Measurements from ENCODE around the gene FAU.

Gene FAU

DNA sequence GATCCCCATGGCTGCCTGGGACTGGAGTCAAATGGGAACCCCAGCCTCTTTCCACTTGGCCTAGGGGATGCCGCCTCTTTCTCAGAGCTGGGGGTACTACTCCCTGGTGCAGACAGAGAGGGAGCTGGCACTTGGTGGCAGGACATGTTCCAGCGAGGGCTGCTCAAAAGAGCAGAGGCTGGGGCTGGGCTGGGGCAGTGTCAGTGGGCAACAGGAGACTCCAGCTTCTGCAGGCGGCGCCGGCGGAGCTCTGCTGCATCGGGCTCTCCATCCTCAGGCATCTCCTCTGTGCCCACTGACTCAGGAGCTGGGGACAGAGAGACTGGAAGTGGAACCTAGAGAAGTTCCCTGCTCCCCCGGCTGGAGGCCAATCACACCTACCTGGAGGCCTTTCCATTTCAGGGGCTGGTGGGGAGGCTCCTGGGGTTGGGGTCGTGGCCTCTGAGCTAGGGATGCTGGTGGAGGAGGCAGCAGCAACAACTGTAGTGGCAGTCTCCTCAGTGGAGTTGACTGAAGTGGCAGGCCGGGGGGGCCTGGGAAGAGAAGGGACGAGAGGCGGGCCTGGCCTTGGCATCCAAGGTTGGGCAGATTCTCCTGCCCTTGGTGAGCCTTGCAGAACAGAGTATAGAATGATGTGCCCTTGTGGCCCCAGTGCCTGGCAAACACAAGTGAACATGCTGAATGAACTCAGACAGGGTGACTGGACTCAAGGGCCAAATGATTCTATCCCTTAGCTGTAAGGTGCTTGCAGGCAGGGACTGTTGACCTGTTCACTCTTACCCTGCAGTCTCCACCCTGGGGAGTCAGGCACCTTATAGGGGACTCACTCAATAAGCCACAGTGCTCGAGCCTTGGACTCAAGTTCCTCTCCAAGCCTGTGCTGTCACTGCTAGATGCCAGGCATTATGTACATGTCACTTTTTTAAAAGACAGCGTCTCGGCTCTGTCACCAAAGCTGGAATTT lies 6.5 kb upstream of the FAU start:
- DNase-seq (ENCODE audit: low spot score), result no peak
- in situ Hi-C loops (cut with MboI; ENCODE audit: low pct_unique_long_range_greater_than_20kb, low sequenced_read_pairs, unreplicated experiment), result no loop called here
- TF ChIP-seq, protein P1, sequence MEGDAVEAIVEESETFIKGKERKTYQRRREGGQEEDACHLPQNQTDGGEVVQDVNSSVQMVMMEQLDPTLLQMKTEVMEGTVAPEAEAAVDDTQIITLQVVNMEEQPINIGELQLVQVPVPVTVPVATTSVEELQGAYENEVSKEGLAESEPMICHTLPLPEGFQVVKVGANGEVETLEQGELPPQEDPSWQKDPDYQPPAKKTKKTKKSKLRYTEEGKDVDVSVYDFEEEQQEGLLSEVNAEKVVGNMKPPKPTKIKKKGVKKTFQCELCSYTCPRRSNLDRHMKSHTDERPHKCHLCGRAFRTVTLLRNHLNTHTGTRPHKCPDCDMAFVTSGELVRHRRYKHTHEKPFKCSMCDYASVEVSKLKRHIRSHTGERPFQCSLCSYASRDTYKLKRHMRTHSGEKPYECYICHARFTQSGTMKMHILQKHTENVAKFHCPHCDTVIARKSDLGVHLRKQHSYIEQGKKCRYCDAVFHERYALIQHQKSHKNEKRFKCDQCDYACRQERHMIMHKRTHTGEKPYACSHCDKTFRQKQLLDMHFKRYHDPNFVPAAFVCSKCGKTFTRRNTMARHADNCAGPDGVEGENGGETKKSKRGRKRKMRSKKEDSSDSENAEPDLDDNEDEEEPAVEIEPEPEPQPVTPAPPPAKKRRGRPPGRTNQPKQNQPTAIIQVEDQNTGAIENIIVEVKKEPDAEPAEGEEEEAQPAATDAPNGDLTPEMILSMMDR (IDR thresholded peaks at IDR 0.05; ENCODE audit: extremely low read depth, insufficient read depth, missing control alignments), result no peak

DNA sequence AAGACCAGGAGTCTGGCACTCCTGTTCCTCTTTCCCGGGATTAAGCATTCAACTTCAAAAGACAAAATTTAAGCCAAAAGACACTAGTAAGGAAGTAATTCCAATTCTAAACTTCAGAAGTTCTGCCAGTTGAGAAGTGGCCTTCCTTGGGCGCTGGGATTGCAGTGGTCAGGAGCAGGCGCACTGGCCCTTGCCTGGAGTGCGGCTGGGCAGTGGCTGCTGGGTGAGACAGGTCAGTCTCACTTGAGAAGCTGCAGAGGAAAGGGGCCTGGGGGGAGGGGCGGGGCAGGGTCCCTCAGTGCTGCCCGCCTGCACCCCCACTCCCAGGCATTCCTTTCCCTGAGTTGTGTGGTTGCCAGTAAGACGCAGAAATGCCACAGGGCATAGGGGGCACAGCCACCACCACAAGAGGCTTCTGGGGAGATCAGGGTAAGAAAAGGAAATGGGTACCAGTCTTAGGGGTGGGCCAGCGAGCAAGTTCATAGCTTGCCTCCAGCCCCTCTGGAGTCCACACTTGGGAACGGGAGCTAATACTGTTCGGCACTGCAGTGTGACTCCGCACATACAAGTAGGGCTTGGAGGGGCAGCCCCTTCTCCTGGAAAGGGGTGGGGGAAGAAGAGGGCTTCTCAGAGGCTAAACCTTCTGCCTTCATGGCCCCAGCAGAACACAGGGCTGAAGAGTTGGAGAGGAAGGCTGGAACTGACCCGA lies 5.7 kb upstream of the FAU start:
- in situ Hi-C loops (cut with MboI; ENCODE audit: low pct_unique_long_range_greater_than_20kb, low sequenced_read_pairs, unreplicated experiment), result no loop called here
- no peak for DNase-seq (ENCODE audit: low spot score)
- TF ChIP-seq, protein P1 (IDR thresholded peaks at IDR 0.05; ENCODE audit: extremely low read depth, insufficient read depth, missing control alignments), result no peak

DNA sequence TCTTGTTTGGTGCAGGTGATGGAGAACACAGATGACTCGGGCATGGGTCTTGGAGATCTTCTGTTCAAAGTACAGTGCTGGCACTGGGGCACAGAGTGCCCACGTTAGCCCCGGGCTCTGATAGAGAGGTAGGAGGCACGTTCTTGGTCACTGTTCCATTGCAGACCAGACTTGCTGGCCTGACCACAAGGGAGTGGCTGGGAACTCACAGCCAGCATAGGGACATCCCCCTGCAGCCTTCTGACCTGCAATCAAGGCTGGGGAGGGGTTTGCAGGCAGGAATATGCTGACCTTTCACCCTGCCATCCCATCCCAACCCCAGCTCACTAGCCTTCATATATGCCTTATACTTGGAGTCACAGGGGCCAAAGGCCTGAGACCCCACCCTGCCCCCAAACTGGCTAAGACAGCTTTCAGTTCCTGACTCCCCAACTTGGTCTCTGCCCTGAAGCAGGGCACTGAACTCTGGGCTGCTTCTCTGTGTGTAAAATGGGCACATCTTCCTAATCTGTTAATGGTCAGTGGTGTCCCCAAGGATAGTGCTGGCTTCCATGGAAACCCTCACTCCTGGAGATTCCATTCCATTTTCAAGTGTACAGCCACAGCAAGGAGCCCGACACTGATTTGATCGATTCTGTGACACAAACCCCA lies 4.8 kb upstream of the FAU start:
- no peak for DNase-seq (ENCODE audit: low spot score)
- TF ChIP-seq, protein P1 (IDR thresholded peaks at IDR 0.05; ENCODE audit: extremely low read depth, insufficient read depth, missing control alignments), result no peak
- in situ Hi-C loops (cut with MboI; ENCODE audit: low pct_unique_long_range_greater_than_20kb, low sequenced_read_pairs, unreplicated experiment), result no loop called here

DNA sequence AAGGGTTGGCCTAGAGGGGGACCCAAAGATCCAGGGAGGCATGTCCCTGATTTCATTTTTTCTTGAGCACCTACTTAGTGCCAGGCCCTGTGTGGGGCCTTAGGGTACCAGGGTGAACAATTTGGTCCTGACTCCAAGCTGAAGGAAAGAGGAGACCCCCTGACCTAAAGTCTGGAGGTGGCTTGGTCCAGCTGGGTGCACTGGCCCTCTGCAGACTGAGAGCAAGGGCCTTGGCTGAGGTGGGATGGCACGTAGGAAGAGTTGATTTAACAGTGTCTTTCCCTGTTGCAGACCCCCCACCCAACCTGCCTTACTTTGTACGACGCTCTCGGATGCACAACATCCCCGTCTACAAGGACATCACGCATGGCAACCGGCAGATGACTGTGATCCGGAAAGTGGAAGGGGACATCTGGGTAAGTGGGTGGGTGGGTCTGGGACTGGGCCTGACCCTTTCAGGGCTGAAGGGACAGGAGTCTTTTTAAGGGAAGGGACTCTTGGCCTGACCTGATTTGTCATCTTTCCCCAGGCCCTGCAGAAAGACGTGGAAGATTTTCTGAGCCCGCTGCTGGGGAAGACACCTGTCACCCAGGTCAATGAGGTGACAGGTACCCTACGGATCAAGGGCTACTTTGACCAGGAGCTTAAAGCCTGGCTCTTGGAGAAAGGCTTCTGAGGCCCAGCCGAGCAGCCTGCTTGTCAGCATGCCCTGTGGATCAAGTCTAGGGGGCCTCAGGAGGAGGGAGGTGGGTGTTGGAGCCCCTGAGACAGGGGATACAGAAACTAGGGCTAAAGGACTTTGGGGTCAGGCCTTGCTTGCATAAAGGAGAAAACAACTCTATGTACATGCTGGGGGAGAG lies 3.5 kb upstream of the FAU start:
- TF ChIP-seq, protein P1 (IDR thresholded peaks at IDR 0.05; ENCODE audit: extremely low read depth, insufficient read depth, missing control alignments), result no peak
- in situ Hi-C loops (cut with MboI; ENCODE audit: low pct_unique_long_range_greater_than_20kb, low sequenced_read_pairs, unreplicated experiment), result no loop called here

DNA sequence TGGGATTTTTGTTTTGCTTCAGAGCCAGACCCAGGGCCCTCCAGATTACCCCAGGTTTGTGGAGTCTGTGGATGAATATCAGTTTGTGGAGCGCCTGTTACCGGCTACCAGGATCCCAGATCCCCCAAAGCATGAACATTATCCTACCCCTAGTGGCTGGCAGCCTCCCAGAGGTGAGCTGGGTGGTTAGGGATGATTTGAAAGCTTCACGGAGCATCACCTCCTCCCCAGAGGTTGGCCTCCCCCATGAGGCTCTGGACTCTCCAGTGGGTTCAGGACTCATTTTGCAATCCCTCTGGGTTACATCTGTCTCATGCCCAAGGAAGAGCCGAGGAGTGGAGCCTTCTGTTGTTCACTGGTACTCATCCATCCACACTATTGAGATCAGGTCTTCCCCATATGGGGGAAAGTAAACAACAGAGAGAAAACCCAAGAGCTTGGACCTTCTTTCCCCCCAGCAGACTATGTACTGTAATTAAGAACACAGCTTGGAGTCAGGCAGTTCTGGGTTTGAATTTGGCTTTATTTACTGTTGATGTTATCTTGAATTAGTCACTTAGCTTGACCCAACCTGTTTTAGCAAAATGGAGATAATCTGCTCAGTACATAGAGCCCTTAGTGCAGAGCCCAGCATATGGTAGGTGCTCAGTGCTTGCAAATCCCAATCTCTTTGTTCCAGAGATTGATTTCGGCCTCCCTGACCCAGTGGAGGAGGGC lies 2.7 kb upstream of the FAU start:
- no peak for DNase-seq (ENCODE audit: low spot score)
- in situ Hi-C loops (cut with MboI; ENCODE audit: low pct_unique_long_range_greater_than_20kb, low sequenced_read_pairs, unreplicated experiment), result no loop called here
- TF ChIP-seq, protein P1 (IDR thresholded peaks at IDR 0.05; ENCODE audit: extremely low read depth, insufficient read depth, missing control alignments), result no peak

More for the DNA sequence above, 3.5 kb upstream of the FAU start:
- no peak for DNase-seq (ENCODE audit: low spot score)
